ENCODE data around the gene PIP5K1B. TPM values are rescaled to one million over a fixed set of nuclear protein-coding genes. Genes with fewer than 3 reads are reported as not detected.
A peak's percentile ranks its signal among the peaks of the same experiment; 100 is the strongest.

The PIP5K1B gene
- total and polyA plus RNA-seq, 2 of the 13 experiments (the other 11 are each of a cell fraction or from before 2014, with no cell fraction given) = 15.8 to 17.5 TPM

- TF ChIP-seq, protein P1, sequence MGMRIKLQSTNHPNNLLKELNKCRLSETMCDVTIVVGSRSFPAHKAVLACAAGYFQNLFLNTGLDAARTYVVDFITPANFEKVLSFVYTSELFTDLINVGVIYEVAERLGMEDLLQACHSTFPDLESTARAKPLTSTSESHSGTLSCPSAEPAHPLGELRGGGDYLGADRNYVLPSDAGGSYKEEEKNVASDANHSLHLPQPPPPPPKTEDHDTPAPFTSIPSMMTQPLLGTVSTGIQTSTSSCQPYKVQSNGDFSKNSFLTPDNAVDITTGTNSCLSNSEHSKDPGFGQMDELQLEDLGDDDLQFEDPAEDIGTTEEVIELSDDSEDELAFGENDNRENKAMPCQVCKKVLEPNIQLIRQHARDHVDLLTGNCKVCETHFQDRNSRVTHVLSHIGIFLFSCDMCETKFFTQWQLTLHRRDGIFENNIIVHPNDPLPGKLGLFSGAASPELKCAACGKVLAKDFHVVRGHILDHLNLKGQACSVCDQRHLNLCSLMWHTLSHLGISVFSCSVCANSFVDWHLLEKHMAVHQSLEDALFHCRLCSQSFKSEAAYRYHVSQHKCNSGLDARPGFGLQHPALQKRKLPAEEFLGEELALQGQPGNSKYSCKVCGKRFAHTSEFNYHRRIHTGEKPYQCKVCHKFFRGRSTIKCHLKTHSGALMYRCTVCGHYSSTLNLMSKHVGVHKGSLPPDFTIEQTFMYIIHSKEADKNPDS (CRISPR knock-in tag; IDR thresholded peaks at IDR 0.05) = no peak
- TF ChIP-seq POGZ (CRISPR knock-in tag; IDR thresholded peaks at IDR 0.05) (peak; percentile 93), ZNF432 (CRISPR knock-in tag; IDR thresholded peaks at IDR 0.05; ENCODE audit: borderline replicate concordance) (no peak), MEIS1 (CRISPR knock-in tag; IDR thresholded peaks at IDR 0.05; ENCODE audit: borderline replicate concordance) (no peak), STAG1 (CRISPR knock-in tag; IDR thresholded peaks at IDR 0.05) (no peak), MXD4 (CRISPR knock-in tag; IDR thresholded peaks at IDR 0.05) (no peak; the same call in 1 of the 2 replicates), RELA (CRISPR knock-in tag; IDR thresholded peaks at IDR 0.05) (no peak), SNRNP70 (IDR thresholded peaks at IDR 0.05; ENCODE audit: low read depth, low read length) (no peak), ZNF780A (CRISPR knock-in tag; IDR thresholded peaks at IDR 0.05) (no peak), ZNF563 (CRISPR knock-in tag; IDR thresholded peaks at IDR 0.05) (no peak), AGO1 (IDR thresholded peaks at IDR 0.05; ENCODE audit: low read depth, low read length, poor library complexity, severe bottlenecking) (no peak), NR0B2 (CRISPR knock-in tag; IDR thresholded peaks at IDR 0.05) (no peak), ZNF772 (CRISPR knock-in tag; IDR thresholded peaks at IDR 0.05) (no peak), TBP (CRISPR knock-in tag; IDR thresholded peaks at IDR 0.05) (no peak), NR2F6 (IDR thresholded peaks at IDR 0.05) (peak; percentile 33), NR2F6 (CRISPR knock-in tag; IDR thresholded peaks at IDR 0.05) (peak; percentile 64; the same call in 1 of the 2 replicates), HNF4G (IDR thresholded peaks at IDR 0.05; ENCODE audit: borderline replicate concordance, low read depth, low read length) (peak; percentile 91), HNF4G (CRISPR knock-in tag; IDR thresholded peaks at IDR 0.05; ENCODE audit: borderline replicate concordance, low read depth) (peak; percentile 63; the same call in 1 of the 2 replicates), REPIN1 (CRISPR knock-in tag; IDR thresholded peaks at IDR 0.05; ENCODE audit: borderline replicate concordance, low read depth) (peak; percentile 30; the same call in 1 of the 2 replicates), ELF4 (CRISPR knock-in tag; IDR thresholded peaks at IDR 0.05; ENCODE audit: borderline replicate concordance) (no peak), ONECUT2 (CRISPR knock-in tag; IDR thresholded peaks at IDR 0.05) (no peak), ZBTB10 (CRISPR knock-in tag; IDR thresholded peaks at IDR 0.05; ENCODE audit: borderline replicate concordance) (no peak)
- TF ChIP-seq, protein P2, sequence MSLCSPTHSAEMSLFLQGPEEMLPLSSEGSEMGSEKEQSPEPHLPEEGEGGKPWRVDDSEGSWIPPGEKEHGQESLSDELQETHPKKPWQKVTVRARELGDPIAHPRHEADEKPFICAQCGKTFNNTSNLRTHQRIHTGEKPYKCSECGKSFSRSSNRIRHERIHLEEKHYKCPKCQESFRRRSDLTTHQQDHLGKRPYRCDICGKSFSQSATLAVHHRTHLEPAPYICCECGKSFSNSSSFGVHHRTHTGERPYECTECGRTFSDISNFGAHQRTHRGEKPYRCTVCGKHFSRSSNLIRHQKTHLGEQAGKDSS (CRISPR knock-in tag; IDR thresholded peaks at IDR 0.05; ENCODE audit: borderline replicate concordance, low read depth) = no peak
Measured at GRCh38 chr9:68817079-68817875, 112.2 kb downstream of the PIP5K1B start (continued).
